ENCODE data around the gene ATG9A. TPM values are rescaled to one million over a fixed set of nuclear protein-coding genes. Genes with fewer than 3 reads are reported as not detected.

Gene ATG9A
- total RNA-seq, 1 donor from 2014 or later = 78.7 TPM

GRCh38 chr2:219220652-219221402 is 8.6 kb downstream of the ATG9A start:
- no peak for DNase-seq (ENCODE audit: low read depth)

GRCh38 chr2:219219784-219220532 is 9.5 kb downstream of the ATG9A start:
- DNase-seq (ENCODE audit: low read depth) = no peak

GRCh38 chr2:219218732-219219701 is 10.4 kb downstream of the ATG9A start, which contains the start of gene ABCB6:
Gene ABCB6, minus strand, starts transcription at chr2:219218958. Its CDS starts 285 bp downstream, at chr2:219218673.
- DNase-seq (ENCODE audit: low read depth) = peak; percentile 72

DNA sequence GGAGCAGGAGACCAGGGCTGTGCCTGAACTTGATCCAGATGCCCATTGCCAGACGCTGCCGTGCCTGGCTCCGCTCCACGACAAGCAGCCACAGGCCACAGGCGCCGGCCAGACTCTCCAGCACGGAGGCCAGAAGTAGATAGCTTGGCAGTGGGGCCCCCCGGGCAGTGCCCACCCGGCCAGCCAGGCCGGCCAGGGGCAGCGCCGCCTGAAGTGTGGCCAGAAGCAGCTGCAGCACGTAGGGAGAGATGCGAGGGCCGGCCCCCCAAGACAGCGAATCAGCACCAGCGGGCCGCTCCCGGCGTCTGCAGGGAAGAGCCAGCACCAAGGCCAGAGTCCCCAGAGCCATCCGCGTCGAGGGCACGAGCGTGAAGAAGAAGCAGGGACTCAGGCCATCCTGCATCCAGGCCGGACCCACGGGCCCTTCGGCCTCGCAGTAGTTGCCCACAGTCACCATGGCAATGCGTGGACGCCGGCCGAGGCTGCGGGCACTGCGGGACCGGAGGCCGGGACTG is 11.2 kb downstream of the ATG9A start:
- peak; percentile 39 for DNase-seq (ENCODE audit: low read depth)

DNA sequence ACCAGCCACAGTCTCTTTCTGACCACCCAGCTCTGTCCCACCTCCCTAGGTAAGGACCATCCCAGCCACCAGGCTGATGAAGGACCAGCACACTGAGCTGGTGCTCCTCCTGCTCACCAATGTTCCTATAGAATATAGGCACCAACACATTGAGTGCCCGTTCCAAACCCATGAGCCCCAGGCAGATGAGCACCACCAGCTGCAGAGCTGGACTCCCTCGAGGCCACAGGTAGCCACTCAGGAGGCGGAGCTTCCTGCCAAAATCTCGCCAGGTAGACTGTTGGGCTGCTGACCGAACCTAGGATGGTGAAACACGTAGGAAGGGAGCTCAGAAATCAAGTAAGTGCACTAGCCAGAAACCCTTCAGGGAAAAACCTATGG is 12.9 kb downstream of the ATG9A start:
- no peak for DNase-seq (ENCODE audit: low read depth)

GRCh38 chr2:219215871-219216534 is 13.4 kb downstream of the ATG9A start:
- no peak for DNase-seq (ENCODE audit: low read depth)

DNA sequence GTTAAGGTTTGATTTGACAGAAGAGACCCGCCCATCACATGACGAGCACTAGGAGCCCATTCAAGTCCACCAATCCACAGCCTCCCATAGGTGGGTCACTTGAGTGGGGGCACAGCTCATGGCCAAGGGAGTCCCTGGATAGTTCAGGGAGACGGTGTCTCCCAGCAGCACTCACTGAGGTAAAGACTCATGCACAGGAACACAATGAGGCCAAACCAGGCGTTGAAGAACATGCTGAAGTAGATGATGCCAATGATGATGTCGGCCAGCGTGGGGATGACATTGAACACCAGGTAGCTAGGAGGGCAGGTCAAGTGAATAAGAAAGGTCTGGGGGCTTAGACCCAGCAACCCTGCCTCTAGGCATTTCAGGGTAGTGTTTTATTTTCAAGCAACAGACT is 14.7 kb downstream of the ATG9A start:
- no peak for DNase-seq (ENCODE audit: low read depth)

GRCh38 chr2:219214141-219214540 is 15.3 kb downstream of the ATG9A start:
- DNase-seq (ENCODE audit: low read depth) = no peak

GRCh38 chr2:219213486-219214071 is 15.9 kb downstream of the ATG9A start:
- DNase-seq (ENCODE audit: low read depth) = no peak

DNA sequence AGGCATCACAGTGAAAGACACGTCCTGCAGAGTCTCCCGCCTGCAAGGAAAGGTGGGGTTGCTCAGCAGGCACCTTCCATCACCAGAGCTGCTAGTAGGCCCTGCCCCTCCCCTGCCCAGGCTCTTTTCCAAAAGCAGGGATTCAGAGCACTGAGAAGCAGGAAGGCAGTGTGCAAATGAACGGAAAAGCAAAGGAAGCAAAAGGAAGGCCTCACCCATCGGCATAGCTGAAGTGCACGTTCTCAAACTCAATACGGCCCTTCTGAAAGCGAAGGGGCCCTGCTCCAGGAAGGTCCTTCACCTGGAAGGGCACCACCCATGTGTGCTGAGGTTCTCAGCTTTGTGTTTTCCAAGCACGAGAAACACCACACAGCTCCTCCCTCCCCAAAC is 16.4 kb downstream of the ATG9A start:
- DNase-seq (ENCODE audit: low read depth) = no peak

GRCh38 chr2:219210886-219211362 is 18.5 kb downstream of the ATG9A start:
- no peak for DNase-seq (ENCODE audit: low read depth)

- no peak for DNase-seq (ENCODE audit: low read depth)
These were observed 19.1 kb downstream of the ATG9A start for GRCh38 chr2:219210196-219210885.

- DNase-seq (ENCODE audit: low read depth) = no peak
These were observed 19.9 kb downstream of the ATG9A start for GRCh38 chr2:219209236-219210195.

DNA sequence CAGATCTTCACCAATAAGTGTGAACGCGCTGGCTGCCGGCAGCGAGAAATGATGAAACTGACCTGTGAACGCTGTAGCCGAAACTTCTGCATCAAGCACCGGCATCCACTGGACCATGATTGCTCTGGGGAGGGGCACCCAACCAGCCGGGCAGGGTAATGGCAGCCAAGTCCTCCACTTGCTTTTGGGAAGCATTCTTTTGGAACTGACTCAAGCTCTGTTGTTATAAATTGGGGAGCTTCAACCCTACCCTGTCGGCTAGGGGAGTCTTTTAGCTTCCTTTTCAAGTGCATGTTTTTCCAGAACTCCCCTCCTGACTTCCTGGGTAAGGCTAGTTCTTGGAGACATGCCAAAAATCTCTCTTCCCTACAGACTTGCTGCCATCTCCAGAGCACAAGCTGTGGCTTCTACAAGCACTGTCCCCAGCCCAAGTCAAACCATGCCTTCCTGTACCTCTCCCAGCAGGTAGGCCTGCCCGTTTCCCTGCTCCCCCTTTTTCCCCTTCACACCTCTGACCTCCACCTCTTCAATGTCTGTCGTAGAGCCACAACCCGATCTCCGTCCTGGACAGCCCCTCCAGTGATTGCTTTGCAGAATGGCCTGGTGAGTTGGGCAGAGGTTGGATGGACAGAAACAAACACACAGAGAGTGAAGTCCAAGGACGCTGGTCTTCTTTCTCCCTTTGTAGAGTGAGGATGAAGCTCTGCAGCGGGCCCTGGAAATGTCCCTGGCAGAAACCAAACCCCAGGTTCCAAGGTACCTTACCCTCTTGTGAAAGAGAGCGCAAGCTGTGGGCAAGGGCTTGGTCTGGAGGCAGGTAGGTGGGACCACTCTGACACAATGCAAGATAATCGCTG is 21.3 kb downstream of the ATG9A start:
- DNase-seq (ENCODE audit: low read depth) = peak; percentile 55

GRCh38 chr2:219207134-219207883 is 22.1 kb downstream of the ATG9A start:
- no peak for DNase-seq (ENCODE audit: low read depth)

DNA sequence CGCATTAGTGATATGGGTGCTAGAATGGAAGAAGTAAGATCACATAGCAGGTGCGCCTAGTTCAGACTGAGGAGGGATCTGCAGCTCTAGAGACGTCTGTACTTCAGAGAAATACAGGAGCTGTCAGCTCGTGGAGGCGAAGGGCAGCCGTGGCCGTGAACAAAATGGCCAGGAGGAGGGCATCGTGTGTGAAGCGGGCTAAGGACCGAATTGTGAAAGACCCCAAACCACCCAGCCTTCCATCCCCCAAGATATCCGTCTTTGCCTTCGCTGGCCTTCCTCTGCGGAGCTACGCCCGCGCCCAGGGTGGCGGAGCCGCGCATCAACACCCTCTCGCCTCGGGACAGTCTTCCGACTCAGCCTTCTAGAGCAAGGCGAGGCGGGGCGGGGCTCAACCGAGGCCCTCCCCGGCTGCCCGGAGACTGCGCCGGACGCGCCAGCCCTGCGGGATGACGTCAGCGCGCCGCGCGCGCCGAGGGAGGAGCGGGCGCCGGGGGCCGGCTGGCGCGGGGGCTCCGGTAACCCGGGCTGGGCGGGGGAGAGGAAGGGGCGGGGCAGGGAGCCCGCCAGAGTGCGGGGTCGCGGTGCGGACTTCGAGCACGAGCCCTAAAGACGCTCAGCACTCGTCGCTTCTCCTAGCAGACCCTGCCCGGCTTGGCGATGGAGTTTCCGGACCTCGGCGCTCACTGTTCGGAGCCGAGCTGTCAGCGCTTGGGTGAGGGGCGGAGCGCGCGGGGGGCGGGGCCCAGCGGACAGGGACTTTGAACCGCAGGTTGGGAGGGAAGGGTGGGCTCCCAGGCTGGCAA is 22.9 kb downstream of the ATG9A start, which contains the start of gene ZFAND2B:
Gene ZFAND2B (plus strand): TSS at position 455 of the 806 bp plus-strand sequence. CDS start 206 bp downstream, at position 661.
- peak; percentile 76 for DNase-seq (ENCODE audit: low read depth)
